ENCODE results near the gene CAP2. TPM values are rescaled to one million over a fixed set of nuclear protein-coding genes. Genes with fewer than 3 reads are reported as not detected.
"Not testable (repeated sequence)": the region's sequence is repeated elsewhere in the genome, so short reads cannot be mapped to it uniquely, and the experiment has no call there.

Gene CAP2
- total and polyA plus RNA-seq, 2 experiments from 2014 or later: 6.7 to 9.1 TPM

GRCh38 chr6:17413313-17413750 is 19.9 kb downstream of the CAP2 start (continued):
- no peak for TF ChIP-seq JUNB (IDR thresholded peaks at IDR 0.05; ENCODE audit: unreplicated experiment)
- TF ChIP-seq CREB1 (CRISPR knock-in tag; IDR thresholded peaks at IDR 0.05; ENCODE audit: low read depth): no peak

DNA sequence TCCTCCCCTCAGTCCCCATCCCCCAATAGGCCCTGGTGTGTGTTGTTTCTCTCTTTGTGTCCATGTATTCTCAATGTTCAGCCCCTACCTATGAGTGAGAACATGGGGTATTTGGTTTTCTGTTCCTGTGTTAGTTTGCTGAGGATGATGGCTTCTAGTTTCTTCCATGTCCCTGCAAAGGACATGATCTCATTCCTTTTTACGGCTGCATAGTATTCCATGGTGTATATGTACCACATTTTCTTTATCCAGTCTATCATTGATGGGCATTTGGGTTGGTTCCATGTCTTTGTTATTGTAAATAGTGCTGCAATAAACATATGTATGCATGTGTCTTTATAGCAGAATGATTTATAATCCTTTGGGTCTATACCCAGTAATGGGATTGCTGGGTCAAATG is 21.0 kb downstream of the CAP2 start:
- not testable (repeated sequence) for H2AFZ ChIP-seq; H3F3A ChIP-seq (replicated peaks; ENCODE audit: low read depth); H3K9me2 ChIP-seq (ENCODE audit: insufficient read depth); H3K4me3 ChIP-seq; H4K20me1 ChIP-seq (replicated peaks; ENCODE audit: insufficient read depth); H3K4me1 ChIP-seq (ENCODE audit: insufficient read depth); DNase-seq (ENCODE audit: low spot score); ATAC-seq; H3K4me2 ChIP-seq; H3K27ac ChIP-seq (ENCODE audit: low read depth); H3K27ac Mint-ChIP-seq; H3K27me3 ChIP-seq (ENCODE audit: insufficient read depth); H3K36me3 ChIP-seq (ENCODE audit: insufficient read depth); H3K4me3 Mint-ChIP-seq
- H3K79me2 ChIP-seq (replicated peaks; ENCODE audit: insufficient read depth): peaks cover 54% of the 10 kb centered on the region
- H3K27me3 Mint-ChIP-seq (ENCODE audit: insufficient read depth, low read depth, poor library complexity): peaks cover 10% of the 10 kb centered on the region
- peaks cover 12% of the 10 kb centered on the region for H3K4me1 Mint-ChIP-seq
- H3K9me3 Mint-ChIP-seq: peaks cover 16% of the 10 kb centered on the region
- peaks cover 25% of the 10 kb centered on the region for H3K36me3 Mint-ChIP-seq (ENCODE audit: low read depth)

DNA sequence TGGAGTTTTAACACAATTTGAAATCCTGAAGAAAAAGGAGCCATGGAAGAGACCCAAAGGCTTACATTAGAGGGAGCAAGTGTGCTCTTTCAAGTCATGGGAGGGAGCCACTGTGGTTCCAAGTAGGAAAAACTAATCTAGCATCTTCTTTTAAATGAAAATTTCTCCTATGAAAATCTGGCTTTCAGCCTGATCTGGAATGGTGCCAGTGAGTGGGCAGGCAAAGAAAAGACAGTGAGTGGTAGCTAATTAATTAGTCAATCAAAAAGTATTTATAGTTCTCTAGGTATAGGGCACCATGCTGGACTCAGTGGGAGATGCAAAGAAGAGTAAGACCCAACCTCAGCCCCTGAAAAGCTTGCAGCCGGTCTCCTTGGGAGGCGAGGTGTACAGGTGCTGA is 21.9 kb downstream of the CAP2 start:
- Mint-ChIP-seq H3K27ac (no peak overlapping the region), H3K4me3 (no peak overlapping the region), H3K4me1 (peaks cover 12% of the 10 kb centered on the region), H3K36me3 (ENCODE audit: low read depth) (peaks cover 16% of the 10 kb centered on the region), H3K27me3 (ENCODE audit: insufficient read depth, low read depth, poor library complexity) (peaks cover 7% of the 10 kb centered on the region), H3K9me3 (peaks cover 7% of the 10 kb centered on the region; the same call in 1 of the 3 replicates)
- Histone ChIP-seq H3K4me2 (no peak overlapping the region), H3K36me3 (ENCODE audit: insufficient read depth) (no peaks in the 10 kb centered on the region), H3K79me2 (replicated peaks; ENCODE audit: insufficient read depth) (peaks cover 50% of the 10 kb centered on the region), H3F3A (replicated peaks; ENCODE audit: low read depth) (no peaks in the 10 kb centered on the region), H3K4me3 (no peak overlapping the region), H3K27me3 (ENCODE audit: insufficient read depth) (no peaks in the 10 kb centered on the region), H2AFZ (no peak overlapping the region), H4K20me1 (replicated peaks; ENCODE audit: insufficient read depth) (no peaks in the 10 kb centered on the region), H3K27ac (ENCODE audit: low read depth) (no peak overlapping the region), H3K4me1 (ENCODE audit: insufficient read depth) (peaks cover 7% of the 10 kb centered on the region; the same call in 1 of the 2 replicates), H3K9me2 (ENCODE audit: insufficient read depth) (no peaks in the 10 kb centered on the region)
- DNase-seq (ENCODE audit: low spot score) (no peak), ATAC-seq (no peak)
- TF ChIP-seq EZH2phosphoT487 (IDR thresholded peaks at IDR 0.05; ENCODE audit: unreplicated experiment) (no peak), STAT1 (IDR thresholded peaks at IDR 0.05; ENCODE audit: unreplicated experiment) (no peak), POLR2AphosphoS5 (IDR thresholded peaks at IDR 0.05; ENCODE audit: low read depth) (no peak), ZNF114 (CRISPR knock-in tag; IDR thresholded peaks at IDR 0.05) (no peak), CREB1 (CRISPR knock-in tag; IDR thresholded peaks at IDR 0.05; ENCODE audit: low read depth) (no peak), JUNB (IDR thresholded peaks at IDR 0.05; ENCODE audit: unreplicated experiment) (no peak), NANOG (IDR thresholded peaks at IDR 0.05; ENCODE audit: borderline replicate concordance) (no peak), CTCF (conservative IDR thresholded peaks at IDR 0.05; ENCODE audit: low read depth in 2 of 2) (no peak), ZNF331 (CRISPR knock-in tag; IDR thresholded peaks at IDR 0.05; ENCODE audit: low read depth) (no peak)
- TF ChIP-seq, protein P1, sequence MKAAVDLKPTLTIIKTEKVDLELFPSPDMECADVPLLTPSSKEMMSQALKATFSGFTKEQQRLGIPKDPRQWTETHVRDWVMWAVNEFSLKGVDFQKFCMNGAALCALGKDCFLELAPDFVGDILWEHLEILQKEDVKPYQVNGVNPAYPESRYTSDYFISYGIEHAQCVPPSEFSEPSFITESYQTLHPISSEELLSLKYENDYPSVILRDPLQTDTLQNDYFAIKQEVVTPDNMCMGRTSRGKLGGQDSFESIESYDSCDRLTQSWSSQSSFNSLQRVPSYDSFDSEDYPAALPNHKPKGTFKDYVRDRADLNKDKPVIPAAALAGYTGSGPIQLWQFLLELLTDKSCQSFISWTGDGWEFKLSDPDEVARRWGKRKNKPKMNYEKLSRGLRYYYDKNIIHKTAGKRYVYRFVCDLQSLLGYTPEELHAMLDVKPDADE (IDR thresholded peaks at IDR 0.05): no peak
- TF ChIP-seq, protein P2, sequence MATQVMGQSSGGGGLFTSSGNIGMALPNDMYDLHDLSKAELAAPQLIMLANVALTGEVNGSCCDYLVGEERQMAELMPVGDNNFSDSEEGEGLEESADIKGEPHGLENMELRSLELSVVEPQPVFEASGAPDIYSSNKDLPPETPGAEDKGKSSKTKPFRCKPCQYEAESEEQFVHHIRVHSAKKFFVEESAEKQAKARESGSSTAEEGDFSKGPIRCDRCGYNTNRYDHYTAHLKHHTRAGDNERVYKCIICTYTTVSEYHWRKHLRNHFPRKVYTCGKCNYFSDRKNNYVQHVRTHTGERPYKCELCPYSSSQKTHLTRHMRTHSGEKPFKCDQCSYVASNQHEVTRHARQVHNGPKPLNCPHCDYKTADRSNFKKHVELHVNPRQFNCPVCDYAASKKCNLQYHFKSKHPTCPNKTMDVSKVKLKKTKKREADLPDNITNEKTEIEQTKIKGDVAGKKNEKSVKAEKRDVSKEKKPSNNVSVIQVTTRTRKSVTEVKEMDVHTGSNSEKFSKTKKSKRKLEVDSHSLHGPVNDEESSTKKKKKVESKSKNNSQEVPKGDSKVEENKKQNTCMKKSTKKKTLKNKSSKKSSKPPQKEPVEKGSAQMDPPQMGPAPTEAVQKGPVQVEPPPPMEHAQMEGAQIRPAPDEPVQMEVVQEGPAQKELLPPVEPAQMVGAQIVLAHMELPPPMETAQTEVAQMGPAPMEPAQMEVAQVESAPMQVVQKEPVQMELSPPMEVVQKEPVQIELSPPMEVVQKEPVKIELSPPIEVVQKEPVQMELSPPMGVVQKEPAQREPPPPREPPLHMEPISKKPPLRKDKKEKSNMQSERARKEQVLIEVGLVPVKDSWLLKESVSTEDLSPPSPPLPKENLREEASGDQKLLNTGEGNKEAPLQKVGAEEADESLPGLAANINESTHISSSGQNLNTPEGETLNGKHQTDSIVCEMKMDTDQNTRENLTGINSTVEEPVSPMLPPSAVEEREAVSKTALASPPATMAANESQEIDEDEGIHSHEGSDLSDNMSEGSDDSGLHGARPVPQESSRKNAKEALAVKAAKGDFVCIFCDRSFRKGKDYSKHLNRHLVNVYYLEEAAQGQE (IDR thresholded peaks at IDR 0.05; ENCODE audit: unreplicated experiment): no peak

Measured in GM23338 (cell line).